GM20431 (cell line): Measurements from ENCODE around the gene RPS2.
"Not testable (repeated sequence)": the region's sequence is repeated elsewhere in the genome, so short reads cannot be mapped to it uniquely, and the experiment has no call there.

Experiments used
- in situ Hi-C: fragments of 300-500 bp; cut with MseI, MboI; formaldehyde crosslinking; loops from one replicate; pipeline ENCODE4 v1.15.0; 2020; ENCODE audit warnings: low sequenced_read_pairs; ENCODE audit not compliant: unreplicated experiment

Gene RPS2

GRCh38 chr16:1964506-1965395, at the start of gene RPS2:
TSS of gene RPS2 (minus strand) at chr16:1964826. CDS start at chr16:1964625, 201 bp downstream.
- in situ Hi-C loops = no loop called here

- in situ Hi-C loops = no loop called here
Measured at GRCh38 chr16:2013527-2013926, 48.9 kb upstream of the RPS2 start.

GRCh38 chr16:2011726-2012125, 47.1 kb upstream of the RPS2 start:
- in situ Hi-C loops = not testable (repeated sequence)

GRCh38 chr16:2009791-2010510, 45.3 kb upstream of the RPS2 start, which contains the start of gene ZNF598:
TSS of gene ZNF598 (minus strand) at chr16:2009821.
- in situ Hi-C loops = no loop called here

- in situ Hi-C loops = no loop called here
Measured at GRCh38 chr16:2009164-2009711, 44.6 kb upstream of the RPS2 start.

GRCh38 chr16:2008631-2009163, 44.1 kb upstream of the RPS2 start:
- in situ Hi-C loops = no loop called here

- in situ Hi-C loops = no loop called here
Measured at GRCh38 chr16:2008009-2008526, 43.4 kb upstream of the RPS2 start.

- in situ Hi-C loops = no loop called here
Measured at GRCh38 chr16:2007081-2007836, 42.6 kb upstream of the RPS2 start.

GRCh38 chr16:2006317-2006716, 41.7 kb upstream of the RPS2 start:
- in situ Hi-C loops = no loop called here

- in situ Hi-C loops = no loop called here
Measured at GRCh38 chr16:2005646-2006045, 41.0 kb upstream of the RPS2 start.

GRCh38 chr16:2004795-2005517, 40.3 kb upstream of the RPS2 start:
- in situ Hi-C loops = no loop called here

- in situ Hi-C loops = no loop called here
Measured at GRCh38 chr16:2003827-2004641, 39.4 kb upstream of the RPS2 start.

GRCh38 chr16:2003231-2003826, 38.7 kb upstream of the RPS2 start:
- in situ Hi-C loops = no loop called here

GRCh38 chr16:2002406-2003230, 38.0 kb upstream of the RPS2 start:
- in situ Hi-C loops = no loop called here

GRCh38 chr16:2001456-2002355, 37.1 kb upstream of the RPS2 start:
- in situ Hi-C loops = no loop called here

- in situ Hi-C loops = no loop called here
Measured at GRCh38 chr16:2001035-2001434, 36.4 kb upstream of the RPS2 start.
